RWPE1 (cell line): Measurements from ENCODE around the gene USH1C.

Experiments used
- CTCF ChIA-PET: fragments of 350-600 bp; sonication (Branson Sonifier 250); formaldehyde crosslinking; extraction: SDS; loops from one replicate; lab custom pipeline; 2021; lab: Yijun Ruan, JAX
- POLR2A ChIA-PET: fragments of 400-600 bp; formaldehyde crosslinking; extraction: SDS; loops from one replicate; lab custom pipeline; 2020; ENCODE audit warnings: antibody characterized with exemption; ENCODE audit not compliant: low non-redundant PET; lab: Yijun Ruan, JAX
- DNase-seq: peaks from one replicate; pipeline ENCODE4 v3.0.0; 2012; ENCODE audit warnings: low spot score
- H3K27ac ChIP-seq: fragments of 450-650 bp; 2 replicates; pipeline ENCODE4 v1.5.1; 2017
- TF ChIP-seq, protein P1 (sequence below): fragments of 450-650 bp; conservative IDR thresholded peaks from 2 replicates; pipeline ENCODE4 v1.5.1; 2017; ENCODE audit warnings: low read depth, mild to moderate bottlenecking

Gene USH1C

DNA sequence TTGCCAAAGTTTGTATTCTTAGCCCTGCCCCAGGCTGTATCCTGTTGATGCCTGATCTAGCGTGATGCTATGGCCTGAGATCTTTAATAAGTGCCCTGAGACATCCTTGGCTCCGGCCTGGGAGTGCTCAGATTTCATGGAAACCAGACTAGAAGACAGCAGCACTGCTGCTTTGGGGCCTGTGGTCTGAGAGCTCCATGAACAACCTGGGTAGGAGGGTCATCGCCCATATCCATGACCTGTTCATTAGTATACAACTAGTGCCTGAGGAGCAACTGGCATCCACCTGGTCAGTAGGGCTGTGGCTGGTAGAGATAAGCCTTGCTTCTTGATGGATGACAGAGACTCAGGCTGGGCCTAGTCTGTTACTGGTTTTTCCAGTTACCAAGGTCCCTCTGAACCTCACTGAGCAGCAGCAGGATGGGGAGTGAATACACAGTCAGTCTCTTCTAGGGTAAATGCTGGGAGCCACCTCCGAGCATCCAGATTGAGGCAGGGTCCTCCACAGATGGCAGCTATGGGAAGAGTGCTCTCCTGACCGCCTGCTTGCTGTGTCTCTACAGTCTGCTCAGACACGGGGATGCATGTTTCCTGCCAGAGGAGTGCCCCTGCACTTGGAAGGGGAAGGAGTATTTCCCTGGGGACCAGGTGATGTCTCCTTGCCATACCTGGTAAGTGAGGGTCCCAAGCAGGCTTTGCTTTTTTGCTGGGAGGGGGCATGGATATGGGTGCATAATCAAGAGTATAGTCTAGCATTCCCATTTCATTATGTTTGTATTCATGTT, 41.9 kb upstream of the USH1C start:
- DNase-seq = no peak
- TF ChIP-seq, protein P1, sequence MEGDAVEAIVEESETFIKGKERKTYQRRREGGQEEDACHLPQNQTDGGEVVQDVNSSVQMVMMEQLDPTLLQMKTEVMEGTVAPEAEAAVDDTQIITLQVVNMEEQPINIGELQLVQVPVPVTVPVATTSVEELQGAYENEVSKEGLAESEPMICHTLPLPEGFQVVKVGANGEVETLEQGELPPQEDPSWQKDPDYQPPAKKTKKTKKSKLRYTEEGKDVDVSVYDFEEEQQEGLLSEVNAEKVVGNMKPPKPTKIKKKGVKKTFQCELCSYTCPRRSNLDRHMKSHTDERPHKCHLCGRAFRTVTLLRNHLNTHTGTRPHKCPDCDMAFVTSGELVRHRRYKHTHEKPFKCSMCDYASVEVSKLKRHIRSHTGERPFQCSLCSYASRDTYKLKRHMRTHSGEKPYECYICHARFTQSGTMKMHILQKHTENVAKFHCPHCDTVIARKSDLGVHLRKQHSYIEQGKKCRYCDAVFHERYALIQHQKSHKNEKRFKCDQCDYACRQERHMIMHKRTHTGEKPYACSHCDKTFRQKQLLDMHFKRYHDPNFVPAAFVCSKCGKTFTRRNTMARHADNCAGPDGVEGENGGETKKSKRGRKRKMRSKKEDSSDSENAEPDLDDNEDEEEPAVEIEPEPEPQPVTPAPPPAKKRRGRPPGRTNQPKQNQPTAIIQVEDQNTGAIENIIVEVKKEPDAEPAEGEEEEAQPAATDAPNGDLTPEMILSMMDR = no peak
- no peak overlapping the region for H3K27ac ChIP-seq
- POLR2A ChIA-PET = no interaction called here
- CTCF ChIA-PET = no interaction called here

DNA sequence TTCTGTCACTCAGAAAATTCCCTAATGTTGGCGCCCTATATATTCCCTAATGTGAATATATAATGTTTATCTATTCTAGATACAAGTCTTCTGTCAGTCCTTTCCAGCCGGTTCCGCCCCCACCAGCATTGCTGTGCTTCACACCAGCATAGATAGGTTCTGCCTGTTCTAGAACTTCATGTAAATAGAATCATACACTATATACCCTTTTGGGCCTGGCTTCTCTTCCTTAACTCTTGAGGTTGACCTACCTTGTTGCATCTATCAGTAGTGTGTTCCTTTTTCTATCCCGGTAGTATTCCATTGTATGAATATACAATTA, 37.5 kb upstream of the USH1C start:
- ChIA-PET CTCF (no interaction called here), POLR2A (no interaction called here)
- no peak overlapping the region for H3K27ac ChIP-seq
- TF ChIP-seq, protein P1 = no peak
- no peak for DNase-seq

DNA sequence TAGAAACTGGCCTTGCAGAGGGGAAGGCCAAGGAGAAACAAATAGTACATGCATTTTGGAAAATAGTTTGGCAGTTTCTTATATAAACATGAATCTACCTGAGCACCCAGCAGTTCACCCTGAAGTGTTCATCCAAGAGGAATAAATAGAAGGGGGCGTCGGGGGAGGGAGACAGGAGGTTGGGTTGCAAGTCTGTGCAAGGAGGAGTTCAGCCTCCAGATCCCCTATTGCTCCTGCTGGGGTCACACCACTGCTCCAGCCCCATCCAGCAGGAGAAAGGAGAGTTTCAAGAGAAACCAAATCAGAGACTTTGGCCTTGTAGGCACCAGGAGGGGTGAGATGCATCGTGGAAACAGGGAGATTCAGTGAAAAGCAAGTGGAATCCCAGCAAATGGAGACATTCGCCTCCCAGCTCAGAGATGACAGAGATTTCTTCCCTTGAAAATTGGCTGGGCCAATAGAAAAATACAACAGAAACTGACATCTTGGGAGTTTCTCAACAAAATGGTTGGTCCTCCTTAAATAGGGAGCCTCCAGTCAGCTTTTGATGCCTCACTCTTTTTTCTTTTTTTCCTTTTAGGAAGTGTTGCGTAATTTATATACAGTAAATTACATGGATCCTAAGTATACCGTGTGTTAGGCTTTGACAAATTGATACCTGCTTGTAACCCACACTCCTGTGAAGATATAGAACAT, 37.0 kb upstream of the USH1C start:
- H3K27ac ChIP-seq = no peak overlapping the region
- POLR2A ChIA-PET = no interaction called here
- CTCF ChIA-PET = no interaction called here
- DNase-seq = no peak
- TF ChIP-seq, protein P1 = no peak

DNA sequence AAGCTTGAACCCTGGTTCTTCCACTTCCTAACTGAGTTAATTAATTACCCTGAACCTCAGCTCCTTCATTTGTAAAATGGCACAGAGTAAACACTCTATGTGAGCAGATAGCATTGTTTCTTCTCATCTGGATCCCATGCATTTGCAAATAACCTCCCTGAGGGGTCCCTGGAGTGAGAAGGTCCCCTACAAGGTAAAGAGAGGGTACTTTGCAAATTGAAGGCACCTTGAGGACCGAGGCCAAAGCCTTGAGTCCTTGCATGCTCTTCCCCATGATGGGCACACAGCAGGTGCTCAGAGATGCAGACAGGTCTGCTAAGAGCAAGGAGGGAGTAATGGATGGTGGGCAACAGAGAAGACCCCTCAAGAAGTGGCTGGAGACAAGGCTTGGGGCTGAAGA, 36.1 kb upstream of the USH1C start:
- POLR2A ChIA-PET = no interaction called here
- CTCF ChIA-PET = no interaction called here
- no peak for DNase-seq
- H3K27ac ChIP-seq = no peak overlapping the region
- TF ChIP-seq, protein P1 = no peak

DNA sequence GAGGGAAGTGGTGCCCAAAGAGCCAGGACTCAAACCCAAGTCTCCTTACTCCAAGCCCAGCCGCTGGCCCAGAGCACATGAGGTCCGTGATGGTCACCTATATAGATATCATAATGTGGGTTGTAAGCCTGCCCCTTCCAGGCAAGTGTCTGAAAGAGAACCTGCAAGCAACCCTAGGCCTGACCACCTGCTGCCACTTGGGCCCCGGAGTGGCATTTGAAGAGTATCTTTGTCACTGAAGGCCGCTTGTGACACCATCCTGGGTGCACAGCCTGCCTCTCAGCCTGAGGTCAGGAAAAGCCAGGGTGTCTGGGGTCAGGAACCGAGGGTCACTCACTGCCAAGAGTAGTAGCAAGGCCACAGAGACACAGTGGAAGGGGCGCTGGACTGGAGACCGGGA, 35.2 kb upstream of the USH1C start:
- TF ChIP-seq, protein P1 = no peak
- H3K27ac ChIP-seq = no peak overlapping the region
- no peak for DNase-seq
- ChIA-PET CTCF (no interaction called here), POLR2A (no interaction called here)

DNA sequence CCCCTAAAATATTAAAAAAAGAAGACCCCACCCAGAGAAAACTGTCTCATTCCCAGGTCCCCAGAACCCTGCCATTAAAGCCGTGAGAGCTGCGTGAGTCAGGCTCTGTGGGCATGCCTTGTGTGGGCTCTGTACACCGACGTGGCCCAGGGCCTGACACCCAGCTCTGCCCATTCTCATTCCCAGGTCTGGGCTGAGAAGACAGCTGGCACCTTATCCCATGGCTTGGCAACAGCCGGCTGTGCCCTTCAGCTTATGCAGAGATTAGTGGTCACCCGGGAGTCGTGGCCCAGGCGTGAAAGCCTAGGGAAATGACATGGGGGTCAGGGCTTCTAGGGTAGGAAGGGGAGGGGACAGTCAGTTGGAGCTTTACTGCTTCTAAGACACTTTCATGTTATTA, 34.7 kb upstream of the USH1C start:
- no peak for DNase-seq
- ChIA-PET CTCF (no interaction called here), POLR2A (no interaction called here)
- no peak overlapping the region for H3K27ac ChIP-seq
- TF ChIP-seq, protein P1 = no peak
